NCI-H446 (cell line): ENCODE measurements around the gene TBC1D5.
"Not testable (repeated sequence)": the region's sequence is repeated elsewhere in the genome, so short reads cannot be mapped to it uniquely, and the experiment has no call there.

ENCODE experiments used
- DNase-seq, 2 experiments: peaks; one replicate each; lab custom pipeline; 2025; lab: John Stamatoyannopoulos, UW

Gene TBC1D5

GRCh38 chr3:17133632-17134545, 608.5 kb downstream of the TBC1D5 start:
- DNase-seq: no peak

- DNase-seq: no peak
These were observed 609.9 kb downstream of the TBC1D5 start for GRCh38 chr3:17132286-17133115.

DNA sequence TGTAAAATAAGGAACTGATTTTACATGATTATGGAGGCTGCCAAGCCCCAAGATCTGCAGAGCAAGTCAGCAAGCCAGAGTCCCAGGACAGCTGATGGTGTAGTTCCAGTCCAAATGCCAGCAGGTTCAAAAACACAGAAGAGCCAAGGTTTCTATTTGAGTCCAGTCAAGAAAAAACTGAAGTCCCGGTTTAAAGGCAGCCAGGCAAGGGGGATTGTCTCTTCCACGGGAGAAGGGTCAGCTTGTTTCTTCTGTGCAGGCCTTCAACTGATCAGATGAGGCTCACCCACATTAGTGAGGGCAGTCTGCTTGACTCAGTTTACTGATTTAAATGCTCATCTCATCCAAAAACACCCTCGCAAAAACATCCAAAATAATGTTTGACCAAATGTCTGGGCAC, 611.5 kb downstream of the TBC1D5 start:
- DNase-seq: no peak

DNA sequence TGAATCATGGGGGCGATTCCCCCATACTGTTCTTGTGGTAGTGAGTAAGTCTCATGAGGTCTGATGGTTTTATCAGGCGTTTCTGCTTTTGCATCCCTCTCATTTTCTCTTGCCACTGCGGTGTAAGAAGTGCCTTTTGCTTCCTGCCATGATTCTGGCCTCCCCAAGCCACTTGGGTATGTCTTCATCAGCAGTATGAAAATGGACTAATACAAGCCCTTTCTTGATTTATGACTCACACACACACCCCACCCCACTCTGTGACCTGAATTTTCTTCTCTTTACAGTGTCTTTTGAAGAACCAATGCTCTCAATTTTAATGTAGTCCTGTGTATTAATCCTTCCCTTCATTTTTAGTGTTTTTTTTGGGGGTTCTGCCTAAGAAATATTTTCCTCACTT, 612.9 kb downstream of the TBC1D5 start:
- DNase-seq: no peak

GRCh38 chr3:17128671-17129070, 613.8 kb downstream of the TBC1D5 start:
- not testable (repeated sequence) for DNase-seq

- no peak for DNase-seq
These were observed 616.5 kb downstream of the TBC1D5 start for GRCh38 chr3:17125738-17126442.

DNA sequence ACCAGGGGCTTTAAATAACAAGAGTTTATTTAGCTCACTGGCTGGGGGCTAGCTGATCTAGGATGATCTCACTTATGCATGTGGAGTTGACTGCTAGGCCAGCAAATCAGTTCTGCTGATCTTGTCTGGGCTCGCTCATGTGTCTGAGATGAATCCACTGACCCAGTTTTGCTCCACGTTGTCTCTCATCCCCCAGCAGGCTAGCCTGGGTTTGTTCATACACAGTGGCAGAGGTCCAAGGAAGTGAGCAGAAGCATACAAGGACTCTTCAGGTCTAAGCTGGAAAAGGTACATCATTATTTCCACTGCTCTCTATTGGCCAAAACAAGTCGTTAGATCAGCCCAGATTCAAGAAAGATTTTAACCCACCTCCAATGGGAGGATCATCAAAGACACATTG, 619.7 kb downstream of the TBC1D5 start:
- DNase-seq: no peak

DNA sequence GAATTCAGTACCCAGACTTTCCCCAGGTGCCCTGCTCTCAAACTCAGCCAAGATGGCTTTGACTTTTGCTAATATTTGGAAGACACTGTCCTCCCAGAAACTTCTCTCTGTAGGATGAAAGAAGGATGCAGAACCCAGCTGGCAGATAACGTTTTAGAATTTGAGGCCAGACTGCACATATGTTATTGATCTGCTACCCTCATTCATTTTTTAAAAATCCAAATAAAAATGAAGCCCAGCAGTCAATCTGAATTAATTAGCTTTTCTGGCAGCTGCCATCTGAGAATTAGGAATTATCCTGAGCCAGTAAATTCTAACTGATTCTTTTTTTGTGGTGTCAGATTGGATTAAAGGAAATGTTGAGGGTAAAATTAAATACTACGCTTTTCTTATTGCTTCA, 621.1 kb downstream of the TBC1D5 start:
- no peak for DNase-seq

DNA sequence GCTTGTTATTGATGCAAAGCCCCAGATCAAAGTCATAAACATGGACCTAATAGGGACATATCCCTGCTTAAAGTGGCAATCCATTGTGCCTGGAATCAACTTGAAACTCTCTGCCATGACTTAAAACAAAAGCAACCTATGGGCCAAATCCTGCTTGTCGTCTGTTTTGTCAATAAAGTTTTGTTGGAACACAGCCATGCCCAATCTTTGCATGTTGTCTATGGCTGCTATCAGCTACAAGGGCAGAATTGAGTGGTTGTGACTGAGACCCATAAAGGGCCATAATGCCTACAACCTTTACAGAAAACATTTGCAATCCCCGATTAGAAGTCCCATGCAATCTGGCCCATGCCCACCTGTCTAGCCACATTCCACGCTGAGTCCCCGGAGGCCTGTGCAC, 622.3 kb downstream of the TBC1D5 start:
- no peak for DNase-seq

DNA sequence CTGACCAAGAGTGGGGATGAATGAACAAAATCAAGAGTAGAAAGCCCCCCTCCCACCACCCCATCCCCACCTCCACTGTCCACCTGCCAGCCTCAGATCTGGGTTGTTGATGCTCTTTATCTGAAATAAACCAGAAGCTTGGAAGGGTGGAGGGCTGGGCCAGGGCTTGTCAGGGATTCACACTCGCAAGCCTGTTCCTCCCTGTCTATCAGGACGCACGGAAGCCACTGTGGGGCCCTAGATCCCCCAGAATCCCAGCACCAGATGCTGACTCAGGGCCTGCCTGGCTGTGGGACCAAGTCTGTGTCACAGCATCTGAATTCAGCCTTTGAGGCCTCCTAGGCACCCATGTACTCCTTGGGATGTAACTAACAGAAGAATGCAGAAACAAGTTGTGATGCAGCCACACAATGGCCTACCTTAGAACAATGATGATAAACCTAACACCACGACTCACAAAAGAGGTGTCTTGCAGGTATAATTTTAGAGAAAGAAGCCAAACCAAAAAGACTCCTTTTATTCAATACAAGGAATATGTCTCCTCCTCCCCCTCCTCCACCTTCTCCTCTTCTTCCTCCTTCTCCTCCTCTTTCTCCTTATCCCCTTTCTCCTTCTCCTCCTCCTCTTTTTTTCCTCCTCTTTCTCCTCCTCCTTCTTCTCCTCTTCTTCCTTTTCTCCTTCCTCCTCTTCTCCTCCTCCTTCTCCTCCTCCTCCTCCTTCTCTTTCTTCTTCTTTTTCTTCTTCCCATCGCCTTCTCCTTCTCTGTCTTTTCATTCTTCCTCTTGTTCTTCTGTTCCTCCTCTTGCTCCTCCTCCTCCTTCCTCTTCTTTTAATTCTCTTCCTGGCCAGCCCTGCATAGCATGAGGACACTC, 623.0 kb downstream of the TBC1D5 start:
- no peak for DNase-seq

- no peak for DNase-seq
These were observed 623.7 kb downstream of the TBC1D5 start for GRCh38 chr3:17118771-17119170.

DNA sequence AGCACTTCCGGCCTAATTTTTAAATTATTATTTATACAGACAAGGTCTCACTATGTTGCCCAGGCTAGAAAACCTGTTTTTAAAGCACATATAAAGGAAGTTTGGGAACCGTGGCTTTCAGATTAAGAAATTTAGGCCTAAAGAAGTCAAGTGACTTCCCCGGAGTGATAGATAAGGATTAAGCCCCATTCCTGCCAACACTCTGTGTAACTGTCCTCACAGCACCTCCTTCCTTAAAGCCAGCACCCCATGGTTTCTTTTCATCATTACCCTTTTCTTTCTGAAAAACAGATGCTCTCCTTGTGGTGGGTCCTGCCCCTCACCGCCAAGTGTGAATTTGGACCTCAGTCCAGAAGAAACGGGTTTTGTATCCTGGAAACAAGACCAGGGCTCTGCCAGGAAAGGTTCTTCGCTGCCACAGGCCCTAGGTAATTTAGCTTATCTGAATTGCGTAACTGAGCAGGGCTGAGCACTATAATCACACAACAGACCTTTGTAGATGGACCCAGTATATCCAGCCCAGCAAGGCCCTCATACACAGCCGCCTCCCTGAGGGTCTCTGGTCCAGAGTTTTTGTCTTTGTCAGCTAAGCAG, 626.3 kb downstream of the TBC1D5 start:
- no peak for DNase-seq

GRCh38 chr3:17115186-17115585, 627.2 kb downstream of the TBC1D5 start:
- no peak for DNase-seq

GRCh38 chr3:17111586-17111985, 630.8 kb downstream of the TBC1D5 start:
- no peak for DNase-seq

GRCh38 chr3:17110660-17111396, 631.6 kb downstream of the TBC1D5 start:
- DNase-seq: no peak
